ENCODE results near the gene TECRL.

Gene TECRL

GRCh38 chr4:64327237-64327636 is 82.0 kb downstream of the TECRL start:
- no peak for DNase-seq (ENCODE audit: low read depth)

GRCh38 chr4:64326507-64326906 is 82.7 kb downstream of the TECRL start:
- DNase-seq (ENCODE audit: low read depth), result no peak

- DNase-seq (ENCODE audit: low read depth), result no peak
Observed at GRCh38 chr4:64306255-64306565, 103.0 kb downstream of the TECRL start.

DNA sequence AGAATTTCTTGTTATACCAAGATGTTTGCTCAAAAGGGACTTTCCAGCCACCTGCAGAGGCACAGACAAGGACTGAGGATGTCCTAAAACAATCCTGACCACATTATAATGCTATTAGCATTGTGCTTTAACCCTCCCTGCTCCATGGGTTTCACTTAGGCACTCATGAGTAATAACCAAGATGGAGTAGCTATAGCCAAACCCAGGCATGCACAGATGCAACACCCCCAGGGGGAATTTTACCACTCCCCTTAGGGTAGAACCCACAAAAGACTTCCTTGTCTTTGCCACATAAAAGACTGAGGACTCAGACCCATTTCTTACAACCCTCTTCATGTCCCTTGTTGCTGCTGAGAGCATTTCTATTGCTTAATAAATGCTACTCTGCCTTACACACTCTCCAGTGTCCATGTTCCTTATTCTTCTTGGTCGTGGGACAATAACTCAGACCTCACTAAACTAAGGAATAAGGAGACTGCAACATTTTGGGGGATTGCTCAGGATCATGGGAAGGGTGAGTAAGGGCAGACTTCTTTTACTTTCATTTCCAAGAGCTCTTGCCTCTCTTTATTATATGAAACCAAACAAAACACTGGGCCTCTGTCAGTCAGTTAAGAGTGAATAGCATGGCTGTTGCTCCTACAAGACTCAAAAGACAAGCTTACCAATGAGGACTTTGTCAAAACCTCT is 103.5 kb downstream of the TECRL start:
- DNase-seq (ENCODE audit: low read depth), result no peak

DNA sequence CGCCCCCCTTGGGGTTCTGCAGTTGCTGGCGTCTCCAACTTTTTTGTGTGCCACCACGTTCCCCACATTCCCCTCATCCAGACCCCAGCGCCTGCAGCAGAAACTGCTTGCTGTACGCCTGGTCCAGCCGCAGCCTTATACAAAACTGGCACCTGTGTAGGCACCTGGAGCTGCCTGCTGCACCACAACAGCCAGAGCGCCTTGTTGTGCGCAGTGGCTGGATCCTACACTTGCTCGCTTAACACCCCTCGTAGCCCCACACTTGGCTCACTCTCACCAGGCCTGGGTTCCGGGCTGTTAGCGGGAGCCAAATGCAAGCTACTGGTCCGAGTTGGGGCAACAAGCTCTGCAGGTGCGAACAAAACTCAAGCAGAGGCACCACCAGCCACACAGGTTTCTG is 136.8 kb downstream of the TECRL start:
- no peak for DNase-seq (ENCODE audit: low read depth)

DNA sequence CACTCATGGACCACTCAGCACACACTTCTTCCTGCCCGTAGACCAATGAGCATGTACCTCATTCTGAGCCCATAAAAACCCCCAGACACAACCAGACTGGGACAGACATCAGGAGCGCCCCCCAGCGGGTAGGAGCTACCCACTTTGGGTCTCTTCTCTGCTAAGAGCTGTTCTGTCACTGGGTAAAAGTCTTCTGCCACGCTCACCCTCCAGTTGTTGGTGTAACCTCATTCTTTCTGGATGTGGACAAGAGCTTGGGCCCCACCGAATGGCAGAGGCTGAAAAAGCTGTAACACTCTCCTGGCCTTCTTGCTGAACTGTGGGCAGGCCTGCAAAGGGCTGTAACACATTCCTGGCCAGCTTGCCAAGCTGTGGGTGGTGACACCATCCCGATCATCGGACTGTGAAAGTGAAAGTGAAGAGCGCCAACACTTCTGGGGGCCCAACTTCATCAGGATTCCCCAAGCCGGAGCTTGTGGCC is 137.6 kb downstream of the TECRL start:
- no peak for DNase-seq (ENCODE audit: low read depth)

DNA sequence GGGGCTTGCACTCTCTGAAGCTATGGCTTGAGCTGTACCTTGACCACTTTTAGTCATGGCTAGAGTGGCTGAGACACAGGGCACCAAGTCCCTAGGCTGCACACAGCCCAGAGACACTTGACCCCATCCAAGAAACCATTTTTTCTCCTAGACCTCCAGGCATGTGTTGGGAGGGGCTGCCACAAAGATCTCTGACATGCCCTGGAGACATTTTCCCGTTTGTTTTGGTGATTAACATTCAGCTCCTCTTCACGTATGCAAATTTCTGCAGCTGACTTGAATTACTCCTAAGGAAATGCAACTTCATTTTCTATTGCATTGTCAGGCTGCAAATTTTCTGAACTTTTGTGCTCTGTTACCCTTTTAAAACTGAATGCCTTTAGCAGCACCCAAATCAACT is 142.6 kb downstream of the TECRL start:
- no peak for DNase-seq (ENCODE audit: low read depth)

- no peak for DNase-seq (ENCODE audit: low read depth)
Observed at GRCh38 chr4:64266263-64266662, 143.0 kb downstream of the TECRL start.

DNA sequence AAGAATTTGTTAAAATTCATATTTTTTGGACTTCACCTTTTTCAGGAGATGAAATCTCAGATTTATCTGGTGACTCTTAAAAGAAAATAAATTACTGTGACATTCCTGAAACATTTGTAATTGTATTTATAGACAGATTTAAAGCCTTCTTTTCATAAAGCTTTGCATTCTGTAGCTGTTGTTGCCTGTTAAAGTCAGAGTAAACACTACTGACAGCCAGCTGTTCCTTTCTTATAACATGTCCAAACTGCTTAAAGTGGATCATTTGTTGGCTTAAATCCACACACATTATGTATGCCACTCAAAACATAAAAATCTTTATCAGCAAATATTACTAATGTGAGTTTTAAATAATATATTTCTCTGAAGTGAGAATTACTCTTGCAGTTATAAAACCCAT is 157.5 kb downstream of the TECRL start:
- DNase-seq (ENCODE audit: low read depth), result no peak

DNA sequence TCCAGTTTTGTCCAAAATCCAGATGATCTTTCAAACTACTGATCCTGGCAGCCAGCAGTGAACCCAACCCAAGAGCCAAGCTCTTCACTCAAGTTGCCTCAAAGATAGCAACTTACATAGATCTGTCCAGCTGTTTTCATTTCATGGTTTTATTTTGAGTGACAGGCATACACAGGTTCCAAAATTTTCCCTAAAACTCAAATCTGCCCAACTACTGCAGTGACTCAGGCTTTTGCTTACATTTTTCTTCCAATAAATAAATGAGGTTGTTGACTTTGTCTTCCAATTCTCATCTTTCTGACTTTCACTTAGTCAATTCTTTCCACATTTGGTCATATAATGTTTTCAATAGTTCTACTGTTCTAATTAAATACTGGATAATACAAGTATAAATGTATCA is 158.8 kb downstream of the TECRL start:
- DNase-seq (ENCODE audit: low read depth), result no peak

GRCh38 chr4:64250061-64250460 is 159.2 kb downstream of the TECRL start:
- DNase-seq (ENCODE audit: low read depth), result no peak

GRCh38 chr4:64248186-64248585 is 161.1 kb downstream of the TECRL start:
- DNase-seq (ENCODE audit: low read depth), result no peak

- DNase-seq (ENCODE audit: low read depth), result no peak
Observed at GRCh38 chr4:64230709-64231310, 178.4 kb downstream of the TECRL start.

Measured in stimulated activated CD8-positive, alpha-beta memory T cell treated with anti-CD3 and anti-CD28 coated beads, Interleukin-4, amount 100 ng/mL, for 24 hours (primary cell).